K562 (cell line): ENCODE results near the gene CEBPB. TPM values are rescaled to one million over a fixed set of nuclear protein-coding genes. Genes with fewer than 3 reads are reported as not detected.

Source experiments
- ADNP ChIP-seq: fragments of 200-800 bp; sonication (Bioruptor generic); IDR thresholded peaks from 2 replicates; pipeline ENCODE4 v1.6.1; 2016; ENCODE audit warnings: missing genetic modification characterization, missing compliant biosample characterization
- ERF ChIP-seq: fragments of 450-650 bp; formaldehyde crosslinking; IDR thresholded peaks from 2 replicates; pipeline ENCODE4 v1.4.0; 2020; ENCODE audit warnings: mild to moderate bottlenecking, mixed read lengths
- ESRRA ChIP-seq: fragments of 450-650 bp; IDR thresholded peaks from 2 replicates; pipeline ENCODE4 v1.6.1; 2014; ENCODE audit warnings: low read depth, mild to moderate bottlenecking, moderate library complexity, borderline replicate concordance
- ETV6 ChIP-seq, 3 experiments: fragments of 150-350 bp in 1 of 3; sonication (generic) in 1 of 3; formaldehyde crosslinking in 1 of 3; IDR thresholded peaks; 2 replicates each; pipeline versions ENCODE4 v1.6.1 to v1.8.0; 2014 to 2022; ENCODE audit warnings: borderline replicate concordance in 2 of 3, low read depth in 2 of 3, antibody characterized with exemption in 1 of 3, low read length in 1 of 3, mild to moderate bottlenecking in 1 of 3, missing genetic modification reagents in 1 of 3
- GATAD2B ChIP-seq: fragments of 450-650 bp; IDR thresholded peaks from 2 replicates; pipeline ENCODE4 v1.6.1; 2017; ENCODE audit warnings: mild to moderate bottlenecking, borderline replicate concordance
- HOXB6 ChIP-seq: fragments of 250-450 bp; sonication (Bioruptor Pico); IDR thresholded peaks from 2 replicates; pipeline ENCODE4 v1.5.1; 2022; ENCODE audit warnings: mild to moderate bottlenecking, borderline replicate concordance
- MAFF ChIP-seq: IDR thresholded peaks from 2 replicates; pipeline ENCODE4 v1.6.1; 2012; ENCODE audit warnings: low read length, improper control_type of control experiment
- MAZ ChIP-seq, 2 experiments: fragments of 450-650 bp in 1 of 2; sonication (generic) in 1 of 2; formaldehyde crosslinking; IDR thresholded peaks in 1 of 2; conservative IDR thresholded peaks in 1 of 2; 2 replicates each; pipeline versions ENCODE4 v1.4.0 to v1.5.0; 2020; ENCODE audit warnings: mild to moderate bottlenecking in 1 of 2, missing genetic modification reagents in 1 of 2
- MCM5 ChIP-seq: fragments of 450-650 bp; IDR thresholded peaks from 2 replicates; pipeline ENCODE4 v1.6.1; 2016; ENCODE audit warnings: low read depth
- NR2C2 ChIP-seq, 2 experiments: fragments of 200-800 bp in 1 of 2; sonication (Bioruptor generic) in 1 of 2; sonication (generic) in 1 of 2; formaldehyde crosslinking in 1 of 2; IDR thresholded peaks; 2 replicates each; pipeline versions ENCODE4 v1.6.1 to v1.8.0; 2016 to 2022; ENCODE audit warnings: mild to moderate bottlenecking in 1 of 2, missing compliant biosample characterization in 1 of 2, missing genetic modification characterization in 1 of 2, missing genetic modification reagents in 1 of 2
- PBX2 ChIP-seq, 2 experiments: IDR thresholded peaks in 1 of 2; conservative IDR thresholded peaks in 1 of 2; 2 replicates each; pipeline ENCODE4 v1.6.1; 2016; ENCODE audit warnings: low read depth in 2 of 2, mild to moderate bottlenecking in 1 of 2, missing compliant biosample characterization in 1 of 2, missing genetic modification characterization in 1 of 2, moderate library complexity in 1 of 2
- TCF7 ChIP-seq: sonication (generic); IDR thresholded peaks from 2 replicates; pipeline ENCODE4 v1.6.1; 2016; ENCODE audit warnings: antibody characterized with exemption, borderline replicate concordance
- ZKSCAN1 ChIP-seq: fragments of 150-350 bp; IDR thresholded peaks from 2 replicates; pipeline ENCODE4 v1.6.1; 2016; ENCODE audit warnings: low read depth, low read length
- ZNF140 ChIP-seq: fragments of 250-450 bp; sonication (Bioruptor Pico); IDR thresholded peaks from 2 replicates; pipeline ENCODE4 v1.8.0; 2021; ENCODE audit warnings: moderate library complexity, mild to moderate bottlenecking, inconsistent platforms
- ZNF512 ChIP-seq: IDR thresholded peaks from 2 replicates; pipeline ENCODE4 v1.6.1; 2016; ENCODE audit warnings: missing genetic modification characterization, missing compliant biosample characterization
- ZNF551 ChIP-seq: fragments of 250-450 bp; sonication (Bioruptor Pico); IDR thresholded peaks from 2 replicates; pipeline ENCODE4 v1.5.0; 2021; ENCODE audit warnings: mild to moderate bottlenecking, moderate library complexity
- ZNF586 ChIP-seq: fragments of 450-650 bp; formaldehyde crosslinking; conservative IDR thresholded peaks from 2 replicates; pipeline ENCODE4 v1.4.0; 2020; ENCODE audit warnings: mild to moderate bottlenecking, moderate library complexity
- ZNF780A ChIP-seq: fragments of 250-450 bp; sonication (Bioruptor Pico); IDR thresholded peaks from 2 replicates; pipeline ENCODE4 v1.5.0; 2021; ENCODE audit warnings: mild to moderate bottlenecking
- polyA plus RNA-seq, 8 experiments: library from polyadenylated mRNA; depleted of rRNA in 4 of 8; stranded (reverse) in 5 of 8; unstranded in 3 of 8; fragments of >200 nt; fragmentation: Nextera tagmentation in 2 of 8; fragmentation: Illumina TruSeq in 1 of 8; extraction: Ambion mirVana in 2 of 8; extraction: Trizol in 1 of 8; gene quantifications; 2 replicates each; pipeline versions ENCODE4 v1.2.1 to v1.2.3, GENCODE V29; 2011 to 2014; ENCODE audit warnings: inconsistent platforms in 1 of 8, missing spikeins in 1 of 8
- total RNA-seq, 7 experiments: library from RNA; depleted of rRNA in 6 of 7; stranded (reverse); fragments of >200 nt in 6 of 7; fragmentation: Illumina TruSeq in 2 of 7; extraction: Trizol in 2 of 7; gene quantifications; 2 replicates each; pipeline versions ENCODE4 v1.2.1 to v1.2.3, GENCODE V29; 2011 to 2021; ENCODE audit warnings: low replicate concordance in 1 of 7
- TF ChIP-seq, protein P1 (sequence below): fragments of 450-650 bp; formaldehyde crosslinking; IDR thresholded peaks from 2 replicates; pipeline ENCODE4 v1.4.0; 2020; ENCODE audit warnings: mild to moderate bottlenecking, moderate library complexity
- TF ChIP-seq, protein P2 (sequence below), 2 experiments: fragments of 250-450 bp in 1 of 2; fragments of 450-650 bp in 1 of 2; sonication (Bioruptor Pico) in 1 of 2; IDR thresholded peaks; 2 replicates each; pipeline versions ENCODE4 v1.6.1 to v1.8.0; 2016 to 2021; ENCODE audit warnings: mild to moderate bottlenecking in 2 of 2, moderate library complexity in 2 of 2, missing compliant biosample characterization in 1 of 2, missing genetic modification characterization in 1 of 2

Gene CEBPB
- total and polyA plus RNA-seq, 9 of the 15 experiments (the other 6 are each of a cell fraction or from before 2014, with no cell fraction given) = 1.2 to 72.6 (median 7.8) TPM

DNA sequence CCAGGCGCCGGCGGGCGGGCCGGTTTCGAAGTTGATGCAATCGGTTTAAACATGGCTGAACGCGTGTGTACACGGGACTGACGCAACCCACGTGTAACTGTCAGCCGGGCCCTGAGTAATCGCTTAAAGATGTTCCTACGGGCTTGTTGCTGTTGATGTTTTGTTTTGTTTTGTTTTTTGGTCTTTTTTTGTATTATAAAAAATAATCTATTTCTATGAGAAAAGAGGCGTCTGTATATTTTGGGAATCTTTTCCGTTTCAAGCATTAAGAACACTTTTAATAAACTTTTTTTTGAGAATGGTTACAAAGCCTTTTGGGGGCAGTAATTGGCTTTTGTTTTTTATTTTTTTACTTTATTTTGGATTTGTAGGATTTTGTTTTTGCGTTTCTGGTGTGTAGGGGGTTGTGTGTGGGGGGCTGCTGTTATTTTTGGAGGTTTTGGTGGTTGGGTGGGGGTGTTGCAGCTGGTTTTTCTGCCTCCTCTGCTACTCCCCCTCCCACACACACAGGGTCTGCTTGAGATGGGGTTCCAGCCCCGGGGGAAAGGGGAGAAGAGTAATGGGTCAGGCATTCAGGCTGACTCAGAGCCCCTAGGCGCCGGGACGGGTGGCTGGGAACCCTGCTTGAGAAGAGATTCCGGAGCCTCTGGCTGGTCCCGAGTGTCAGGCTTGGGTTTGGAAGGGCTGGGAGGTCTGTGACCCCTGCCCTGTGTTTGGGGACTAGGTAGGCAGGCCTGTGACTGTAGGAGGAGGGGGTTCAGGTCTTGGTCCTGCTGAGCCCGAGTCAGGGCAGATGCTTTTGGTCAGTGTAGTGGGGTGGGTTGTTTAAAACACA lies 2.0 kb downstream of the CEBPB start (continued):
- TF ChIP-seq GATAD2B (no peak), ETV6 (IDR thresholded peaks at IDR 0.05; ENCODE audit: borderline replicate concordance in 1 of 2, low read depth in 2 of 2, low read length in 1 of 2) (no peak), ETV6 (CRISPR knock-in tag; IDR thresholded peaks at IDR 0.05; ENCODE audit: borderline replicate concordance) (no peak), MAFF (no peak), NR2C2 (CRISPR knock-in tag; IDR thresholded peaks at IDR 0.05) (no peak), NR2C2 (tag; IDR thresholded peaks at IDR 0.05) (peak; percentile 24; the same call in 1 of the 2 replicates), ZNF586 (CRISPR knock-in tag) (peak; percentile 94), ZNF780A (no peak), ZNF551 (no peak), ZKSCAN1 (no peak), ZNF140 (CRISPR knock-in tag) (no peak), ZNF512 (tag) (no peak), MCM5 (no peak), ERF (no peak), TCF7 (no peak), ESRRA (no peak), PBX2 (CRISPR knock-in tag; IDR thresholded peaks at IDR 0.05; ENCODE audit: low read depth) (peak; percentile 66), PBX2 (tag; conservative IDR thresholded peaks at IDR 0.05; ENCODE audit: low read depth) (peak; percentile 94), MAZ (CRISPR knock-in tag; conservative IDR thresholded peaks at IDR 0.05 in 1 of 2, IDR thresholded peaks at IDR 0.05 in 1 of 2) (no peak; a peak in 2 of 4 replicates), HOXB6 (CRISPR knock-in tag) (no peak), ADNP (tag) (no peak)
- TF ChIP-seq, protein P1, sequence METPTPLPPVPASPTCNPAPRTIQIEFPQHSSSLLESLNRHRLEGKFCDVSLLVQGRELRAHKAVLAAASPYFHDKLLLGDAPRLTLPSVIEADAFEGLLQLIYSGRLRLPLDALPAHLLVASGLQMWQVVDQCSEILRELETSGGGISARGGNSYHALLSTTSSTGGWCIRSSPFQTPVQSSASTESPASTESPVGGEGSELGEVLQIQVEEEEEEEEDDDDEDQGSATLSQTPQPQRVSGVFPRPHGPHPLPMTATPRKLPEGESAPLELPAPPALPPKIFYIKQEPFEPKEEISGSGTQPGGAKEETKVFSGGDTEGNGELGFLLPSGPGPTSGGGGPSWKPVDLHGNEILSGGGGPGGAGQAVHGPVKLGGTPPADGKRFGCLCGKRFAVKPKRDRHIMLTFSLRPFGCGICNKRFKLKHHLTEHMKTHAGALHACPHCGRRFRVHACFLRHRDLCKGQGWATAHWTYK (CRISPR knock-in tag) = no peak
- TF ChIP-seq, protein P2, sequence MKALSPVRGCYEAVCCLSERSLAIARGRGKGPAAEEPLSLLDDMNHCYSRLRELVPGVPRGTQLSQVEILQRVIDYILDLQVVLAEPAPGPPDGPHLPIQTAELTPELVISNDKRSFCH (CRISPR knock-in tag; IDR thresholded peaks at IDR 0.05) = no peak
- TF ChIP-seq, protein P2 (tag; IDR thresholded peaks at IDR 0.05) = no peak
